SK-N-SH treated with all-trans-retinoic acid at 6 μM for 48 hours (cell line): ENCODE measurements around the gene STMN1.
"Not testable (repeated sequence)": the region's sequence is repeated elsewhere in the genome, so short reads cannot be mapped to it uniquely, and the experiment has no call there.

Experiments used
- ATAC-seq: fragments of 200-7000 bp; cut with Tn5 transposase; 3 replicates; pipeline ENCODE4 v1.9.1; 2020; ENCODE audit warnings: mild to moderate bottlenecking, moderate library complexity
- ARNTL ChIP-seq: fragments of 450-650 bp; formaldehyde crosslinking; IDR thresholded peaks from 2 replicates; pipeline ENCODE4 v1.5.0; 2020; ENCODE audit warnings: low read depth, mild to moderate bottlenecking, moderate library complexity, borderline replicate concordance
- BACH2 ChIP-seq: fragments of 250-450 bp; sonication (Bioruptor Pico); IDR thresholded peaks from 2 replicates; pipeline ENCODE4 v1.9.0; 2021; ENCODE audit warnings: mild to moderate bottlenecking, borderline replicate concordance
- CSDC2 ChIP-seq: fragments of 250-450 bp; sonication (Bioruptor Pico); IDR thresholded peaks from 2 replicates; pipeline ENCODE4 v1.5.0; 2020; ENCODE audit warnings: mild to moderate bottlenecking, moderate library complexity
- ESRRG ChIP-seq: fragments of 250-450 bp; sonication (Bioruptor Pico); IDR thresholded peaks from 2 replicates; pipeline ENCODE4 v1.6.1; 2021; ENCODE audit warnings: mild to moderate bottlenecking
- GLIS3 ChIP-seq: fragments of 250-450 bp; sonication (Bioruptor Pico); IDR thresholded peaks from 2 replicates; pipeline ENCODE4 v1.5.0; 2020; ENCODE audit warnings: mild to moderate bottlenecking, moderate library complexity
- OSR1 ChIP-seq: fragments of 250-450 bp; sonication (Bioruptor Pico); IDR thresholded peaks from 2 replicates; pipeline ENCODE4 v1.8.0; 2022; ENCODE audit warnings: moderate library complexity, mild to moderate bottlenecking, inconsistent platforms
- PPARA ChIP-seq: fragments of 250-450 bp; sonication (Bioruptor Pico); IDR thresholded peaks from 2 replicates; pipeline ENCODE4 v1.5.0; 2020; ENCODE audit warnings: mild to moderate bottlenecking, borderline replicate concordance
- RARB ChIP-seq: fragments of 250-450 bp; sonication (Bioruptor Pico); IDR thresholded peaks from 2 replicates; pipeline ENCODE4 v1.8.0; 2021; ENCODE audit warnings: mild to moderate bottlenecking, moderate library complexity
- SNAI2 ChIP-seq: fragments of 250-450 bp; sonication (Bioruptor Pico); IDR thresholded peaks from 2 replicates; pipeline ENCODE4 v1.5.0; 2020; ENCODE audit warnings: mild to moderate bottlenecking, moderate library complexity
- TCF4 ChIP-seq: fragments of 250-450 bp; sonication (Bioruptor Pico); IDR thresholded peaks from 2 replicates; pipeline ENCODE4 v1.8.0; 2021; ENCODE audit warnings: mild to moderate bottlenecking, moderate library complexity, borderline replicate concordance
- TOX ChIP-seq: fragments of 250-450 bp; sonication (Bioruptor Pico); IDR thresholded peaks from 2 replicates; pipeline ENCODE4 v1.8.0; 2021; ENCODE audit warnings: mild to moderate bottlenecking, moderate library complexity, borderline replicate concordance
- ZC3H10 ChIP-seq: fragments of 250-450 bp; sonication (Bioruptor Pico); IDR thresholded peaks from 2 replicates; pipeline ENCODE4 v1.5.1; 2021; ENCODE audit warnings: mild to moderate bottlenecking, moderate library complexity
- ZFP3 ChIP-seq: fragments of 250-450 bp; sonication (Bioruptor Pico); IDR thresholded peaks from 2 replicates; pipeline ENCODE4 v1.5.0; 2020; ENCODE audit warnings: mild to moderate bottlenecking, moderate library complexity
- ZFP30 ChIP-seq: fragments of 450-650 bp; formaldehyde crosslinking; IDR thresholded peaks from 2 replicates; pipeline ENCODE4 v1.5.0; 2022; ENCODE audit warnings: mild to moderate bottlenecking, moderate library complexity
- ZNF565 ChIP-seq: fragments of 450-650 bp; formaldehyde crosslinking; conservative IDR thresholded peaks from 2 replicates; pipeline ENCODE4 v1.5.0; 2020; ENCODE audit warnings: low read depth, mild to moderate bottlenecking, moderate library complexity
- ZNF70 ChIP-seq: fragments of 450-650 bp; formaldehyde crosslinking; IDR thresholded peaks from 2 replicates; pipeline ENCODE4 v1.5.0; 2020; ENCODE audit warnings: mild to moderate bottlenecking, moderate library complexity
- ZNF8 ChIP-seq: fragments of 450-650 bp; formaldehyde crosslinking; IDR thresholded peaks from 2 replicates; pipeline ENCODE4 v1.5.0; 2020; ENCODE audit warnings: mild to moderate bottlenecking, moderate library complexity
- TF ChIP-seq, protein P1 (sequence below): fragments of 250-450 bp; sonication (Bioruptor Pico); IDR thresholded peaks from 2 replicates; pipeline ENCODE4 v1.5.1; 2020; ENCODE audit warnings: low read depth, mild to moderate bottlenecking, moderate library complexity
- TF ChIP-seq, protein P2 (sequence below): fragments of 250-450 bp; sonication (Bioruptor Pico); IDR thresholded peaks from 2 replicates; pipeline ENCODE4 v1.5.1; 2021; ENCODE audit warnings: mild to moderate bottlenecking, moderate library complexity
- TF ChIP-seq, protein P3 (sequence below): fragments of 250-450 bp; sonication (Bioruptor Pico); IDR thresholded peaks from 2 replicates; pipeline ENCODE4 v1.8.0; 2021; ENCODE audit warnings: low read depth, mild to moderate bottlenecking, moderate library complexity, borderline replicate concordance
- TF ChIP-seq, protein P4 (sequence below): fragments of 250-450 bp; sonication (Bioruptor Pico); IDR thresholded peaks from 2 replicates; pipeline ENCODE4 v1.5.0; 2020; ENCODE audit warnings: mild to moderate bottlenecking, moderate library complexity

Gene STMN1

DNA sequence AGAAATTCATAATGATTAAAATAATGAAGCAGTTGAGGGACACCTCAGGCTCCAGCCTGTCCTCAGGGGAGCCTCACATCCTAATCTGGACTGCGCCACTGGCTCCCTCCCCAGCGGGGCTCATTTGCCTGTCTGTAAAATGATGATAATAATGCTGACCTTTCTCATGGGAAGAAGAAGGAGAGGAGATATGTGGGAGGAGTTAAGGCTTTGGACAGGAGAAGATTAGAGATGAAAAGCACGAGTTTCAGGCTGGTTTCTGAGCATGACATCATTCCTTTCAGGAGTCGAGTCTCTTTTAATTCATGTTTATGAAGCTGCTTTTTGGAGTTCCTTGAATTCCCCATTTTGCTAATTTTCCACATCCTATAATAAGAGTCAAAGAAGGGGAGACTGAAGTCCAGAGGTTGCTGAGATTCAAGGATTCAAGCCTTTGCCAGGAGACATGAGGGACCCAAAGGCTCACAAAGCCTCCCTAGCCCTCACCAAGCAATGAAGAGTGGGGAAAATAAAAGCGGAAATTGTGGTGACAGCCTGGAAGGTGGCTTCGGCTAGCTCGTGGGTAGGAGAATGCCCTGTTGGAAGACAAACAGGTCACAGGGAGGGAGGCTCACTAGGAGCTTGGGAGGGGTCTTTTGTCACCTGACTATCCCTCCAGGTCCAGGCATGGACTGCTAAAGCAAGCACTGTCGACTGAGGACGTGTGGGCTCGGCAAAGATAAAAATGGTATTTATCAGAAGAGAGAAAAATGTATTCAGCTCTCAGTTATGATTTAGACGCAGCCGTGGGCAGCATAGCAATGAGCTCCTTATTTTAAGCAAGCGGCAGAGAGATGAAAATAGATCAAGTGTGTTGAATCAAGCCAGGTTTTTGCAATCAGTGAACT, 27.5 kb upstream of the STMN1 start:
- TF ChIP-seq ESRRG (CRISPR knock-in tag), result no peak
- TF ChIP-seq ZC3H10, result no peak
- no peak for TF ChIP-seq TCF4 (CRISPR knock-in tag)
- TF ChIP-seq, protein P1, sequence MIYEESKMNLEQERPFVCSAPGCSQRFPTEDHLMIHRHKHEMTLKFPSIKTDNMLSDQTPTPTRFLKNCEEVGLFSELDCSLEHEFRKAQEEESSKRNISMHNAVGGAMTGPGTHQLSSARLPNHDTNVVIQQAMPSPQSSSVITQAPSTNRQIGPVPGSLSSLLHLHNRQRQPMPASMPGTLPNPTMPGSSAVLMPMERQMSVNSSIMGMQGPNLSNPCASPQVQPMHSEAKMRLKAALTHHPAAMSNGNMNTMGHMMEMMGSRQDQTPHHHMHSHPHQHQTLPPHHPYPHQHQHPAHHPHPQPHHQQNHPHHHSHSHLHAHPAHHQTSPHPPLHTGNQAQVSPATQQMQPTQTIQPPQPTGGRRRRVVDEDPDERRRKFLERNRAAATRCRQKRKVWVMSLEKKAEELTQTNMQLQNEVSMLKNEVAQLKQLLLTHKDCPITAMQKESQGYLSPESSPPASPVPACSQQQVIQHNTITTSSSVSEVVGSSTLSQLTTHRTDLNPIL, result no peak
- TF ChIP-seq ZNF8 (CRISPR knock-in tag), result no peak
- TF ChIP-seq RARB (CRISPR knock-in tag), result no peak
- TF ChIP-seq ZFP30, result no peak
- no peak for TF ChIP-seq PPARA (CRISPR knock-in tag)
- TF ChIP-seq, protein P2, sequence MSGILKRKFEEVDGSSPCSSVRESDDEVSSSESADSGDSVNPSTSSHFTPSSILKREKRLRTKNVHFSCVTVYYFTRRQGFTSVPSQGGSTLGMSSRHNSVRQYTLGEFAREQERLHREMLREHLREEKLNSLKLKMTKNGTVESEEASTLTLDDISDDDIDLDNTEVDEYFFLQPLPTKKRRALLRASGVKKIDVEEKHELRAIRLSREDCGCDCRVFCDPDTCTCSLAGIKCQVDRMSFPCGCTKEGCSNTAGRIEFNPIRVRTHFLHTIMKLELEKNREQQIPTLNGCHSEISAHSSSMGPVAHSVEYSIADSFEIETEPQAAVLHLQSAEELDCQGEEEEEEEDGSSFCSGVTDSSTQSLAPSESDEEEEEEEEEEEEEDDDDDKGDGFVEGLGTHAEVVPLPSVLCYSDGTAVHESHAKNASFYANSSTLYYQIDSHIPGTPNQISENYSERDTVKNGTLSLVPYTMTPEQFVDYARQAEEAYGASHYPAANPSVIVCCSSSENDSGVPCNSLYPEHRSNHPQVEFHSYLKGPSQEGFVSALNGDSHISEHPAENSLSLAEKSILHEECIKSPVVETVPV (CRISPR knock-in tag), result no peak
- TF ChIP-seq ZNF70 (CRISPR knock-in tag), result no peak
- TF ChIP-seq GLIS3, result no peak
- TF ChIP-seq OSR1 (CRISPR knock-in tag), result no peak
- TF ChIP-seq SNAI2 (CRISPR knock-in tag), result no peak
- TF ChIP-seq, protein P3, sequence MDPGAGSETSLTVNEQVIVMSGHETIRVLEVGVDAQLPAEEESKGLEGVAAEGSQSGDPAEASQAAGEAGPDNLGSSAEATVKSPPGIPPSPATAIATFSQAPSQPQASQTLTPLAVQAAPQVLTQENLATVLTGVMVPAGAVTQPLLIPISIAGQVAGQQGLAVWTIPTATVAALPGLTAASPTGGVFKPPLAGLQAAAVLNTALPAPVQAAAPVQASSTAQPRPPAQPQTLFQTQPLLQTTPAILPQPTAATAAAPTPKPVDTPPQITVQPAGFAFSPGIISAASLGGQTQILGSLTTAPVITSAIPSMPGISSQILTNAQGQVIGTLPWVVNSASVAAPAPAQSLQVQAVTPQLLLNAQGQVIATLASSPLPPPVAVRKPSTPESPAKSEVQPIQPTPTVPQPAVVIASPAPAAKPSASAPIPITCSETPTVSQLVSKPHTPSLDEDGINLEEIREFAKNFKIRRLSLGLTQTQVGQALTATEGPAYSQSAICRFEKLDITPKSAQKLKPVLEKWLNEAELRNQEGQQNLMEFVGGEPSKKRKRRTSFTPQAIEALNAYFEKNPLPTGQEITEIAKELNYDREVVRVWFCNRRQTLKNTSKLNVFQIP (CRISPR knock-in tag), result no peak
- TF ChIP-seq CSDC2, result no peak
- TF ChIP-seq TOX (CRISPR knock-in tag), result no peak
- TF ChIP-seq ARNTL (CRISPR knock-in tag), result no peak
- ATAC-seq, result no peak

DNA sequence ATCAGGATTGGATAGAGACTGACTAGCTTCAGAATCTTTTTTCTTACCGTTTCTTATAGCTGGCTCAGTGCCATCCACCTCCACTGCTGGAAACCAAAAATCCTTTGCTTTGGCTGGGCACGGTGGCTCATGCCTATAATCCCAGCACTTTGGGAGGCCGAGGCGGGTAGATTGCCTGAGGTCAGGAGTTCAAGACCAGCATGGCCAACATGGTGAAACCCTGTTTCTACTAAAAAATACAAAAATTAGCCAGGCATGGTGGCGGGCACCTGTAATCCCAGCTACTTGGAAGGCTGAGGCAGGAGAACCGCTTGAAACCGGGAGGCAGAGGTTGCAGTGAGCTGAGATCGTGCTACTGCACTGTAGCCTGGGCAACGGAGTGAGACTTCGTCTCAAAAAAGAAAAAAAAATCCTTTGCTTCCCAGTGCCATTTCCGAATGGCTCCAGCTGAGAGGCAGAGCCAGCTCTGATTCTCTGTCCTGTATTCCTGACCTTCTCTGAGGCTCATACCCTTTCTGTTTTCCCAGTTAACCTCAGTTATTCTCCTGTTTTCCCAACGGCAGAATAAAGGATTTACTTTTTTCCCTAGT, 26.7 kb upstream of the STMN1 start:
- not testable (repeated sequence) for ATAC-seq

DNA sequence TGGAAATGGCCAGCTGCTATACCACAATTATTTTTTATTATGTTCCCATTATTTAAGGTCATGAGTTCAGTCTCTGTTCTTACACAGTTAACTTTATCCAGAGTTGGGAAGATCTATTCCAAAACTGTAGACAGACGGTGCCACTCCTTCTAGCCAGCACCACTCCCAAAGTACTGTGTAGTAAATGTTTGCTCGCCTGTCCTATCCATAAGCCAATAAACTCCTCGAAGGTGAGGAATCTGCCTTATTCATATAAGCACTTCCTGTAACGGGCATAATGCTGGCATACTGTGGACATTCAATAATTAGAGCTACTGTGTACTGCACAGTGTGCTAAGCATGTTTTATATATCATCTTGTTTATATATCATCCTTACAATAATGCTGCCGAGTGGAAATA, 26.1 kb upstream of the STMN1 start:
- no peak for ATAC-seq
- TF ChIP-seq, protein P4, sequence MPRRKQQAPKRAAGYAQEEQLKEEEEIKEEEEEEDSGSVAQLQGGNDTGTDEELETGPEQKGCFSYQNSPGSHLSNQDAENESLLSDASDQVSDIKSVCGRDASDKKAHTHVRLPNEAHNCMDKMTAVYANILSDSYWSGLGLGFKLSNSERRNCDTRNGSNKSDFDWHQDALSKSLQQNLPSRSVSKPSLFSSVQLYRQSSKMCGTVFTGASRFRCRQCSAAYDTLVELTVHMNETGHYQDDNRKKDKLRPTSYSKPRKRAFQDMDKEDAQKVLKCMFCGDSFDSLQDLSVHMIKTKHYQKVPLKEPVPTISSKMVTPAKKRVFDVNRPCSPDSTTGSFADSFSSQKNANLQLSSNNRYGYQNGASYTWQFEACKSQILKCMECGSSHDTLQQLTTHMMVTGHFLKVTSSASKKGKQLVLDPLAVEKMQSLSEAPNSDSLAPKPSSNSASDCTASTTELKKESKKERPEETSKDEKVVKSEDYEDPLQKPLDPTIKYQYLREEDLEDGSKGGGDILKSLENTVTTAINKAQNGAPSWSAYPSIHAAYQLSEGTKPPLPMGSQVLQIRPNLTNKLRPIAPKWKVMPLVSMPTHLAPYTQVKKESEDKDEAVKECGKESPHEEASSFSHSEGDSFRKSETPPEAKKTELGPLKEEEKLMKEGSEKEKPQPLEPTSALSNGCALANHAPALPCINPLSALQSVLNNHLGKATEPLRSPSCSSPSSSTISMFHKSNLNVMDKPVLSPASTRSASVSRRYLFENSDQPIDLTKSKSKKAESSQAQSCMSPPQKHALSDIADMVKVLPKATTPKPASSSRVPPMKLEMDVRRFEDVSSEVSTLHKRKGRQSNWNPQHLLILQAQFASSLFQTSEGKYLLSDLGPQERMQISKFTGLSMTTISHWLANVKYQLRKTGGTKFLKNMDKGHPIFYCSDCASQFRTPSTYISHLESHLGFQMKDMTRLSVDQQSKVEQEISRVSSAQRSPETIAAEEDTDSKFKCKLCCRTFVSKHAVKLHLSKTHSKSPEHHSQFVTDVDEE, result no peak
- TF ChIP-seq ZNF565 (CRISPR knock-in tag), result no peak
- no peak for TF ChIP-seq ZFP30
- no peak for TF ChIP-seq GLIS3
- no peak for TF ChIP-seq ZNF70 (CRISPR knock-in tag)
- no peak for TF ChIP-seq TCF4 (CRISPR knock-in tag)
- TF ChIP-seq, protein P1, result no peak
- no peak for TF ChIP-seq ZC3H10
- TF ChIP-seq PPARA (CRISPR knock-in tag), result no peak
- no peak for TF ChIP-seq BACH2 (CRISPR knock-in tag)
- TF ChIP-seq ARNTL (CRISPR knock-in tag), result no peak
- TF ChIP-seq CSDC2, result no peak
- TF ChIP-seq ZFP3 (CRISPR knock-in tag), result no peak
- no peak for TF ChIP-seq ESRRG (CRISPR knock-in tag)
- no peak for TF ChIP-seq SNAI2 (CRISPR knock-in tag)
- no peak for TF ChIP-seq TOX (CRISPR knock-in tag)
- TF ChIP-seq OSR1 (CRISPR knock-in tag), result no peak
- TF ChIP-seq, all 23 proteins: peak for 0
